DOHH2 (cell line): ENCODE results near the gene PHKG1.
A peak's percentile ranks its signal among the peaks of the same experiment; 100 is the strongest.

Experiments
- H3F3A ChIP-seq: fragments of 200-600 bp; sonication (generic), shearing (Covaris generic); 2 replicates; pipeline ENCODE4 v1.6.0; 2016; ENCODE audit warnings: antibody characterized with exemption, mild to moderate bottlenecking; ENCODE audit not compliant: control insufficient read depth, insufficient read depth
- H3K27ac ChIP-seq: fragments of 200-600 bp; sonication (generic); 2 replicates; pipeline ENCODE4 v1.5.1; 2014; ENCODE audit warnings: low read depth, mild to moderate bottlenecking, low read length, moderate library complexity
- H3K27me3 ChIP-seq: fragments of 200-600 bp; sonication (generic); 2 replicates; pipeline ENCODE4 v1.6.1; 2014; ENCODE audit warnings: mild to moderate bottlenecking, low read length, mixed read lengths; ENCODE audit not compliant: control insufficient read depth
- H3K36me3 ChIP-seq: fragments of 200-600 bp; sonication (generic); 2 replicates; pipeline ENCODE4 v1.6.1; 2014; ENCODE audit warnings: mild to moderate bottlenecking, low read length, moderate library complexity, mixed read lengths; ENCODE audit not compliant: control insufficient read depth
- H3K4me1 ChIP-seq: fragments of 200-600 bp; sonication (generic); 2 replicates; pipeline ENCODE4 v1.6.1; 2014; ENCODE audit warnings: mild to moderate bottlenecking, low read length, mixed read lengths; ENCODE audit not compliant: control insufficient read depth
- H3K4me2 ChIP-seq: fragments of 200-600 bp; sonication (generic); 2 replicates; pipeline ENCODE4 v1.6.0; 2014; ENCODE audit warnings: mild to moderate bottlenecking, low read length, moderate library complexity
- H3K4me3 ChIP-seq: fragments of 200-600 bp; sonication (generic); 2 replicates; pipeline ENCODE4 v1.5.1; 2014; ENCODE audit warnings: mild to moderate bottlenecking, low read length, mixed read lengths
- H3K79me2 ChIP-seq: fragments of 200-600 bp; sonication (generic); 2 replicates; pipeline ENCODE4 v1.6.1; 2014; ENCODE audit warnings: mild to moderate bottlenecking, low read length, mixed read lengths; ENCODE audit not compliant: control insufficient read depth
- H3K9me2 ChIP-seq: fragments of 200-600 bp; sonication (generic); replicated peaks from 2 replicates; pipeline ENCODE4 v1.6.1; 2014; ENCODE audit warnings: mild to moderate bottlenecking, low read length, mixed read lengths; ENCODE audit not compliant: control insufficient read depth
- H3K9me3 ChIP-seq: fragments of 200-600 bp; sonication (generic); 2 replicates; pipeline ENCODE4 v1.6.1; 2014; ENCODE audit warnings: antibody characterized with exemption, low read length, mixed read lengths; ENCODE audit not compliant: control insufficient read depth, insufficient read depth
- H4K20me1 ChIP-seq: fragments of 200-600 bp; sonication (generic); 2 replicates; pipeline ENCODE4 v1.6.0; 2014; ENCODE audit warnings: low read depth, mild to moderate bottlenecking, antibody characterized with exemption, low read length, moderate library complexity; ENCODE audit not compliant: control insufficient read depth, insufficient read depth
- EZH2phosphoT487 ChIP-seq: fragments of 200-600 bp; sonication (generic); IDR thresholded peaks from 2 replicates; pipeline ENCODE4 v1.6.1; 2017; ENCODE audit warnings: borderline replicate concordance, mild to moderate bottlenecking, antibody characterized with exemption, low read length, moderate library complexity, mixed read lengths
- TF ChIP-seq, protein P1 (sequence below): fragments of 200-600 bp; sonication (generic); IDR thresholded peaks from one replicate; pipeline ENCODE4 v1.5.1; 2014; ENCODE audit warnings: antibody characterized with exemption, mild to moderate bottlenecking, low read depth, low read length; ENCODE audit not compliant: poor library complexity, severe bottlenecking

The PHKG1 gene

DNA sequence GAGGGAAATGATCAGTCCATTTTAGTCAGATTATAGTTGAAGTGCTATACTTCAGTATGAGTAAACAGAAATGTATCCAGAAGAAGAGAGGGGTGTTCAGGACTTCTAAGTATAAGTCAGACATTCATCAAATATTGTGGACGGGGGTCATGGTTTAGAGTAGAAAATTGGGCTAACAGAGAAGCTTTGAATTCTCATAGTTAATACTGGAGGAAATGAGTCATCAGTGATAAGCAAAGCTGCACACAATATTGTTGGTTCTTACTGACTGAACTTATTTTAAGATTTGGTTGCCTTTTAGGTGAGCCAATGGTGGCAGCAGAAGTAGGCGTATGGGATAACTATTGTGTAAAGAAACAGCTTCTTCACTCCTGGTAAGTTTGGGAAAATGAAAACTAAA, 30.4 kb downstream of the PHKG1 start:
- no peaks in the 10 kb centered on the region for H3K27me3 ChIP-seq
- peaks cover 77% of the 10 kb centered on the region for H3K36me3 ChIP-seq
- H3K27ac ChIP-seq: peak overlapping the region; percentile 76
- H4K20me1 ChIP-seq: no peaks in the 10 kb centered on the region
- H3K9me2 ChIP-seq: no peaks in the 10 kb centered on the region
- peaks cover 59% of the 10 kb centered on the region for H3K79me2 ChIP-seq
- peaks cover 57% of the 10 kb centered on the region for H3K4me1 ChIP-seq
- no peak overlapping the region for H3K4me3 ChIP-seq
- H3K9me3 ChIP-seq: no peaks in the 10 kb centered on the region
- H3K4me2 ChIP-seq: peak overlapping the region; percentile 6; the same call in 1 of the 2 replicates
- TF ChIP-seq EZH2phosphoT487: no peak
- TF ChIP-seq, protein P1, sequence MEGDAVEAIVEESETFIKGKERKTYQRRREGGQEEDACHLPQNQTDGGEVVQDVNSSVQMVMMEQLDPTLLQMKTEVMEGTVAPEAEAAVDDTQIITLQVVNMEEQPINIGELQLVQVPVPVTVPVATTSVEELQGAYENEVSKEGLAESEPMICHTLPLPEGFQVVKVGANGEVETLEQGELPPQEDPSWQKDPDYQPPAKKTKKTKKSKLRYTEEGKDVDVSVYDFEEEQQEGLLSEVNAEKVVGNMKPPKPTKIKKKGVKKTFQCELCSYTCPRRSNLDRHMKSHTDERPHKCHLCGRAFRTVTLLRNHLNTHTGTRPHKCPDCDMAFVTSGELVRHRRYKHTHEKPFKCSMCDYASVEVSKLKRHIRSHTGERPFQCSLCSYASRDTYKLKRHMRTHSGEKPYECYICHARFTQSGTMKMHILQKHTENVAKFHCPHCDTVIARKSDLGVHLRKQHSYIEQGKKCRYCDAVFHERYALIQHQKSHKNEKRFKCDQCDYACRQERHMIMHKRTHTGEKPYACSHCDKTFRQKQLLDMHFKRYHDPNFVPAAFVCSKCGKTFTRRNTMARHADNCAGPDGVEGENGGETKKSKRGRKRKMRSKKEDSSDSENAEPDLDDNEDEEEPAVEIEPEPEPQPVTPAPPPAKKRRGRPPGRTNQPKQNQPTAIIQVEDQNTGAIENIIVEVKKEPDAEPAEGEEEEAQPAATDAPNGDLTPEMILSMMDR: no peak
- H3F3A ChIP-seq: peaks cover 66% of the 10 kb centered on the region

DNA sequence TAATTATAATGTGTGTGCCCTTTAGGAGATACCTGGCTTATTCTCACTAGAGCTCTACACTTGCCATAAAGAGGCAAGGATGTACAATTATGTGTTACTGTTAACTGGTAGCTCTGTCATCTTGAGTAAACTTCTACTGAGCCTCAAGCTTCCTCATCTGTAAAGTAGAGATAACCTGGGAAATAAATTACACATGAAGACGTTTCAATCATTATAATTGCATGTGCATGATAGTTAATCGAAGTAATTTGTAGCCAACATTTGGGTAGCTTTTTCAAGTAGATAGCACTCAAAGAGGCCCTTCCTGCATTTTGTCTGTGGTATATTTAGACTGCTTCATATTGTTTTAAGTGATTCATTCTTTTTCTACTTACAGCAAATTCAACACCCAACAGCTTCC, 38.8 kb downstream of the PHKG1 start:
- peak overlapping the region; percentile 22; the same call in 1 of the 2 replicates for H3K27ac ChIP-seq
- peaks cover 11% of the 10 kb centered on the region for H4K20me1 ChIP-seq
- peaks cover 50% of the 10 kb centered on the region for H3F3A ChIP-seq
- TF ChIP-seq, protein P1: no peak
- TF ChIP-seq EZH2phosphoT487: no peak
- peak overlapping the region; percentile 77 for H3K4me3 ChIP-seq
- H3K4me2 ChIP-seq: peak overlapping the region; percentile 57
- no peaks in the 10 kb centered on the region for H3K9me2 ChIP-seq
- H3K36me3 ChIP-seq: peaks cover 92% of the 10 kb centered on the region
- H3K27me3 ChIP-seq: no peaks in the 10 kb centered on the region
- H3K9me3 ChIP-seq: no peaks in the 10 kb centered on the region
- peaks cover 93% of the 10 kb centered on the region for H3K79me2 ChIP-seq
- peaks cover 55% of the 10 kb centered on the region for H3K4me1 ChIP-seq

DNA sequence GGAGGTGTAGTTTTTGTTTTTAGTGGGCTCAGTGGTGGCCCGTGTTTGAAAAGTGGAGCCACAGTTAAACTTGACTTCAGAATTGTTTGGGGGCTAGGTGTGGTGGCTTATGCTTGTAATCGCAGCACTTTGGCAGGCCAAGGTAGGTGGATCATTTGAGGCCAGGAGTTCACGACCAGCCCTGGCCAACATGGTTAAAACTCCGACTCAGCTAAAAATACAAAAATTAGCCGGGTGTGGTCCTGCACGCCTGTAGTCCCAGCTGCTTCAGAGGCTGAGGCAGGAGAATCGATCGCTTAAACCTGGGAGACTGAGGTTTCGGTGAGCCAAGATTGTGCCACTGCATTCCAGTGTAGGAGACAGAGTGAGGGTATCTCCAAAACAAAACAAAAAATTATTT, 39.4 kb downstream of the PHKG1 start:
- Histone ChIP-seq H3K27me3 (no peaks in the 10 kb centered on the region), H4K20me1 (peaks cover 11% of the 10 kb centered on the region), H3F3A (peaks cover 47% of the 10 kb centered on the region), H3K79me2 (peaks cover 96% of the 10 kb centered on the region), H3K9me3 (no peaks in the 10 kb centered on the region), H3K4me3 (peak overlapping the region; percentile 77), H3K27ac (peak overlapping the region; percentile 3; the same call in 1 of the 2 replicates), H3K4me2 (peak overlapping the region; percentile 57), H3K36me3 (peaks cover 91% of the 10 kb centered on the region), H3K4me1 (peaks cover 60% of the 10 kb centered on the region), H3K9me2 (no peaks in the 10 kb centered on the region)
- no peak for TF ChIP-seq EZH2phosphoT487
- TF ChIP-seq, protein P1: no peak
